ENCODE measurements around the gene CLDN24. TPM values are rescaled to one million over a fixed set of nuclear protein-coding genes. Genes with fewer than 3 reads are reported as not detected.

The CLDN24 gene
- total and polyA plus RNA-seq, 8 donors = 0.25 TPM; not detected in 7

GRCh38 chr4:183337833-183338232 lies 15.6 kb upstream of the CLDN24 start:
- H3K27me3 ChIP-seq = peaks cover 0 to 6% (median 0%) of the 10 kb centered on the region in 3 donors
- H3K36me3 ChIP-seq = no peaks in the 10 kb centered on the region
- H3K4me1 ChIP-seq = peaks cover 0 to 22% (median 7%) of the 10 kb centered on the region in 4 donors
- no peak overlapping the region for H3K4me3 ChIP-seq
- TF ChIP-seq EP300 (IDR thresholded peaks at IDR 0.05) (no peak), CTCF (IDR thresholded peaks at IDR 0.05) (no peak), POLR2AphosphoS5 (IDR thresholded peaks at IDR 0.05) (no peak), POLR2A (IDR thresholded peaks at IDR 0.05) (no peak)
- DNase-seq = peak in 1 of 2 donors; percentile 42
- intact Hi-C loops (cut with DNase I; ENCODE audit: low total_unique reads) = no loop called here
- H3K9me3 ChIP-seq = no peaks in the 10 kb centered on the region
- WGBS, 5 donors = 26 to 62% (median 48%) methylated on average over 5 to 7 of the region's 7 CpGs
- no peak overlapping the region for H3K27ac ChIP-seq

- intact Hi-C loops (cut with DNase I; ENCODE audit: low total_unique reads) = no loop called here
- no peak overlapping the region for H3K27ac ChIP-seq
- H3K4me1 ChIP-seq = peaks cover 0 to 17% (median 3%) of the 10 kb centered on the region in 4 donors
- TF ChIP-seq EP300 (IDR thresholded peaks at IDR 0.05) = no peak
- no peak for TF ChIP-seq CTCF (IDR thresholded peaks at IDR 0.05)
- TF ChIP-seq POLR2AphosphoS5 (IDR thresholded peaks at IDR 0.05) = no peak
- TF ChIP-seq POLR2A (IDR thresholded peaks at IDR 0.05) = no peak
- no peaks in the 10 kb centered on the region for H3K36me3 ChIP-seq
- DNase-seq = peak in 1 of 2 donors; percentile 13
- H3K27me3 ChIP-seq = peaks cover 0 to under 1% (median 0%) of the 10 kb centered on the region in 3 donors
- no peak overlapping the region for H3K4me3 ChIP-seq
- WGBS, 5 donors = 67 to 89% (median 86%) methylated on average over 1 to 9 of the region's 9 CpGs
- H3K9me3 ChIP-seq = no peaks in the 10 kb centered on the region
Measured at GRCh38 chr4:183337349-183337748, 15.1 kb upstream of the CLDN24 start.

GRCh38 chr4:183335369-183335940 lies 13.2 kb upstream of the CLDN24 start:
- H3K27ac ChIP-seq = no peak overlapping the region

GRCh38 chr4:183333983-183334382 lies 11.8 kb upstream of the CLDN24 start:
- H3K4me1 ChIP-seq = peaks cover 0 to 17% (median 2%) of the 10 kb centered on the region in 4 donors
- intact Hi-C loops (cut with DNase I; ENCODE audit: low total_unique reads) = no loop called here
- H3K27ac ChIP-seq = no peak overlapping the region
- H3K4me3 ChIP-seq = no peak overlapping the region
- no peaks in the 10 kb centered on the region for H3K36me3 ChIP-seq
- TF ChIP-seq EP300 (IDR thresholded peaks at IDR 0.05) (no peak), POLR2A (IDR thresholded peaks at IDR 0.05) (no peak), POLR2AphosphoS5 (IDR thresholded peaks at IDR 0.05) (peak in 1 of 3 donors; percentile 15)
- peaks cover 0 to 5% (median 2%) of the 10 kb centered on the region in 4 donors for H3K9me3 ChIP-seq
- no peak for DNase-seq
- H3K27me3 ChIP-seq = no peaks in the 10 kb centered on the region
- 52 to 65% (median 54%) methylated on average over 6 of the region's 6 CpGs for WGBS, 5 donors

More at GRCh38 chr4:183335369-183335940, 13.2 kb upstream of the CLDN24 start:
- no peak overlapping the region for H3K4me3 ChIP-seq
- H3K27me3 ChIP-seq = no peaks in the 10 kb centered on the region
- peak in 1 of 2 donors; percentile 23 for DNase-seq
- H3K4me1 ChIP-seq = peaks cover 0 to 17% (median 2%) of the 10 kb centered on the region in 4 donors
- no peaks in the 10 kb centered on the region for H3K9me3 ChIP-seq
- TF ChIP-seq POLR2AphosphoS5 (IDR thresholded peaks at IDR 0.05) (no peak), CTCF (IDR thresholded peaks at IDR 0.05) (no peak), EP300 (IDR thresholded peaks at IDR 0.05) (no peak), POLR2A (IDR thresholded peaks at IDR 0.05) (no peak)
- intact Hi-C loops (cut with DNase I; ENCODE audit: low total_unique reads) = no loop called here
- WGBS, 5 donors = 61 to 74% (median 64%) methylated on average over 3 of the region's 3 CpGs
- no peaks in the 10 kb centered on the region for H3K36me3 ChIP-seq

GRCh38 chr4:183333202-183333601 lies 11.0 kb upstream of the CLDN24 start:
- Histone ChIP-seq H3K4me3 (no peak overlapping the region), H3K36me3 (no peaks in the 10 kb centered on the region), H3K4me1 (peaks cover 0 to 17% (median 2%) of the 10 kb centered on the region in 4 donors), H3K9me3 (peaks cover 0 to 5% (median 2%) of the 10 kb centered on the region in 4 donors), H3K27me3 (no peaks in the 10 kb centered on the region), H3K27ac (no peak overlapping the region)
- no peak for TF ChIP-seq POLR2AphosphoS5 (IDR thresholded peaks at IDR 0.05)
- no peak for TF ChIP-seq CTCF (IDR thresholded peaks at IDR 0.05)
- no peak for TF ChIP-seq EP300 (IDR thresholded peaks at IDR 0.05)
- no peak for TF ChIP-seq POLR2A (IDR thresholded peaks at IDR 0.05)
- intact Hi-C loops (cut with DNase I; ENCODE audit: low total_unique reads) = no loop called here
- 92 to 97% (median 96%) methylated on average over 9 of the region's 9 CpGs for WGBS, 5 donors
- DNase-seq = no peak

All from stomach (tissue), 9 donors.